DMS53 (cell line): ENCODE measurements around the gene TPD52L2.

Experiments used
- DNase-seq: peaks from one replicate; lab custom pipeline; 2025; lab: John Stamatoyannopoulos, UW

The TPD52L2 gene

DNA sequence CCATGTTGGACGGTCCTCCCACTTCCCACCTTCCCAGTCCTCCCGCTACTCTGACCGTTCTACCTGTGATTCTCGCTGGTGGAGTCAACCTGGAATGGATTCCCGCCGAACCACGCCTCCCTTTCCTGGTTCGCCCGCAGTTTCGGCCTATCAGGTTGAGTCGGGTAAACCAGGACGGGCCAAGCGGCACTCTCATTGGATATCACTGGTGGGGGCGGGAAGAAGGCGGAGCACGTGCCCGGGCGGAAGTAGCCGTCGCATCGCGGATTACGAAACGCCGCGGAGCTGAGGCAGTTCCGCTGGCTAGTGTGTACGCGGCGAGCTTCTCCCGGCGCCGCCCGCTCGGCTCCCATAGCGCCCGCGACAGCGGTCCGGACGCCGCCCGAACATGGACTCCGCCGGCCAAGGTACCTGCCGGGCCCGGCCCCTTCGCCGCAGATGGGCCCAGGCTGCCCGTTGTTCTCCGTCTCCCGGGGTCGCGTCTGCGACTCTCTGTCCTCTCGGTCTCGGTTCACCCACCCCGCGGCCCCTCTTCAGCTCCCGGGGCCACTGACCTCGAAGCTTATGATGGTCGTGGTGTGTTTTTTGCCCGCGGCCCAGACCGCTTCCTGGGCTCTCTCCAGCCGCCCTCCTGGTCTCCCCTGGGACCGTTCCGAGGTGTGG lies at the start of gene TPD52L2:
Gene TPD52L2, plus strand, starts transcription at position 293 of the 663 bp plus-strand sequence. Its CDS starts 96 bp downstream, at position 389.
- DNase-seq = peak; percentile 100

DNA sequence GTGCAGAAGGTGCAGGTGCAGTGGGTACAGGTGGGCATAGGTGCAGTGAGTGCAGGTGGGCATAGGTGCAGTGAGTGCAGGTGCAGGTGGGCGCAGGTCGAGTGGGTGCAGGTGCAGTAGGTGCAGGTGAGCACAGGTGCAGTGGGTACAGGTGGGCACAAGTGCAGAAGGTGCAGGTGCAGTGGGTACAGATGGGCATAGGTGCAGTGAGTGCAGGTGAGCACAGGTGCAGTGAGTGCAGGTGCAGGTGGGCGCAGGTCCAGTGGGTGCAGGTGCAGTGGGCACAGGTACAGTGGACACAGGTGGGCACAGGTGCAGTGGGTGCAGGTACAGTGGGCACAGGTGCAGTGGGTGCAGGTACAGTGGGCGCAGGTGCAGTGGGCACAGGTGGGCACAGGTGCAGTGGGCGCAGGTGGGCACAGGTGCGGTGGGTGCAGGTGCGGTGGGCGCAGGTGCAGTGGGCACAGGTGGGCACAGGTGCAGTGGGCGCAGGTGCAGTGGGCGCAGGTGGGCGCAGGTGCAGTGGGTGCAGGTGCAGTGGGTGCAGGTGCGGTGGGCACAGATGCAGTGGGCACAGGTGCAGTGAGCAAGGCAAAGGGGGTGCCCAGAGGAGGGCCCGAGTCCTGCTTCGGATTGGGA lies 49.3 kb upstream of the TPD52L2 start:
- no peak for DNase-seq

DNA sequence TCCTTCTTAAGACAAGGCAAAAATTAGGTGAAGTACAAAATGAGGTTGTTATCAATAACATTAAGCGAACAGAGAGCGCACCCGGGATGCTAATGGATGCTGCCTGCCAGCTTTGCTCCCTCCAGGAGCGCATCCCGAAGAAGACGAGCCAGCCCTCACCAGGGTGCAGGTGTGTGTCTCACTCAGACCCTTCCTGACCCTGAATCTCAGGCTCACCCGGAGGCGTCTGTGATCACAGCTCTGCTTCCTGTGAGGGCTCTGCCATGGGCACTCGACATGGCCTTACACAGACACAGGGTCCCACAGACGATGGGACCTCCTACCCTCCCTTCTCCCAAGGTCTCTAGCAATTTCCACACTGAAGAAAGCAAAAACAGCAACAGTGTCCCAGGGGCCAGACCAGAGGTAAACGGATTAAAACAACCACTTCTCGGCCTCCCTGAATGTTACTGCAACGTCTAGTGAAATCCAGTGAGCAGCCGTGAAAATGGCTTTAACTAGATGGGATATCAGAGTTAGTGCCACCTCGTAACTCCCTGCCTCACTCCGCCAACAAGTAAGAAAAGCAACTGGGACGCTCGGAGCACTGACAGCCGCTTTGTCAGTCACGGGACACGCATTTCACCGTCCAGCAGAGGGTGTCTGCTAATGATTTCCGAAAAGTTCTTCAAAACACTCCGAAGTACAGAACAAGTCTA lies 45.7 kb upstream of the TPD52L2 start:
- no peak for DNase-seq

DNA sequence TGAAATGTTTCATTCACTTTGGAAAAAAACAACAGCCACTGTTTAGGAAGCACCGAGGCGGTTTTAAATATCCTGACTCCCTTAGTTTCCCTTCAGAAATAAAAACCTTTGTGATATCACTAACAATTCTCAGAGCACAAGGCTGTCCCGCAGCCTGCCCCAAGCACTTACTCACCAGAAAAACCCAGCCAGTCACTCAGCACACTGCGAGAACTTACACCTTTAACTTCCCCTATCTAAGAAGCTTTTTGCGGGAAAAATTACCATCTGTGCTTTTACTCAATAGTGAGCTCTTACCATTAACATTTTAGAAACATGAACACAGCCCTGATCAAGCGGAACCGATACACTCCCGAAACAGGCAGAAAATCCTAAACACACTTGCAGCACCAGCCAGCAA lies 43.3 kb upstream of the TPD52L2 start:
- DNase-seq = no peak

DNA sequence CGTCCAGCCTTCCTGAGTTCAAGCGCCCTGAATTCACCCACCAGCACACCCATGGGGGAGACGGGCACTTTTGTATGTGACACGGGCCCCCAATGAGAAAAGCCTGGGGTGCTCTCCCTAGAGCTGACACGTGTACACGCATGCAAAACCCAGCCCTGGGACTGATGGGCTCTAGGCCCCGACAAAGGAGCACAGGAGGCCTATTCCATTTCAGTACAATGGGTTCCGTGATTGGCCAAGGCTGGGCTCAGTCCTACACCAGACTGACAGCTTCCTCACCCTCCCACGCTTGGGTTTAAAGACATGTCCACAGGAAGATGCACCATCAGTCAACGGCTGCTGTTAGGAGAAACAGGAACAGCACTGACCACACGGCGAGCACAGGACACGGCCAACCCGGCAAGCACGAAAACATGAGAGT lies 42.8 kb upstream of the TPD52L2 start:
- DNase-seq = no peak

DNA sequence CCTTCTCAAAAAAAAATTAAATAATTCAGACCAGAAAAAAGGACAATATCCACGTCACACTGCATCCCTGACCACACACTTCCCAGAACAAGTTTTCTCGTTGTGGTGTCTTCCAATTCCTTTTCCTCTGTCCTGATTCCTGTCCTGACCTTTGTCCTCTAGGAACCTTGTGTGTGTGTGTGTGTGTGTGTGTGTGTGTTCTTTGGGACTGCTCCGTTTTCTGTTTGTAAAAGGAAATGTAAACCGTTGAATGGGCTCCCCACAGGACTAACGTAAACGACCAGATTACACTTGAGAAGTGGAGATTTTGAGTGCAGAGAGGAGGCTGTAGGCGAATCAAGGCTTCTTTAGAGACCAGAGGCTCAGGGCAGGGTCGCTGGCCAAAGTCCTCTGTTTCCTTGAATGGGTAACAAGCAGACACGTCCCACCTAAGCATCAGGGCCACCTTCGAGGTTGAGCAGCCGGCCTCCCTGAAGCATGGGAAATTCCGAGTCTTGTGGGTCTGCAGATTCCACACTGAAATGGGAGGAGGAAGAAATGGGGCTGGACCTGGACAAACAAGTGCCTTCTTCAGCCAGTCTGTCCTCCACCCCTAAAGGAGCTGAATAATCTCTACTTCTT lies 41.3 kb upstream of the TPD52L2 start:
- DNase-seq = no peak

DNA sequence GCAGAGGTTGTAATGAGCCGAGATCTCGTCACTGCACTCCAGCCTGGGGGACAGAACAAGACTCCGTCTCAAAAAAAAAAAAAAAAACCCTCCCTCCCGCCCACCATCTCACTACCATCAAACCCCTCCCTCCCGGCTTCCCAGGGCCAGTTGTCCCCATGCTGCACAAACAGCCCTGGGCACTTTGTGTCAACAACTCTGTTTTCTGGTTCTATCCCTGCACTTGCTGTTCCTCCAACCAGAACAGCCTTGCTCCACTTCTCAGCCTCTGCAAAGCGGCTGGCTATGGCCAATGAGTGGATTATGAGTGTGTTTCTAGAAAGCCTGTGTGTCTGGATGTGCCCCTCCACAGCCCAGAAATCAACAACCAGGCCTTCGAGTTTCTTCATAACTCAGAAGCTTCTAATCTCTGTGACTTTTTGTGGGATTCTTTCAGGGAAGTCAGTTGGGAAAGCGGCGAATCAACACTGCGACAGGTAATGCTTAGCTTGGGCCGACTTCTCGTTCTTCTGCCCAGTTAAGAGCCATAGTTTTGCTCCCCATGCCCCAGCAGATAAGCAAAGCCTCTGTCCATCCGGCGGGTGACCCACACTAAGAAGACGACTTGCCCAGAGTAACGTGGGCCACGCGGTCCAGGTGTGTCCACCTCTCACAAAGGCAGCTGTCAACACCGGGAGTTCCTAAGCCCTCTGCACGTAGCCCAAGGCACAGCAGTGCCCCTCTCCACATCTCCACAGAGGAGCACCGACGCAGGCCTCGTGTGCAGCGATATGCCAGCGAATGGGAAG lies 39.5 kb upstream of the TPD52L2 start:
- no peak for DNase-seq

DNA sequence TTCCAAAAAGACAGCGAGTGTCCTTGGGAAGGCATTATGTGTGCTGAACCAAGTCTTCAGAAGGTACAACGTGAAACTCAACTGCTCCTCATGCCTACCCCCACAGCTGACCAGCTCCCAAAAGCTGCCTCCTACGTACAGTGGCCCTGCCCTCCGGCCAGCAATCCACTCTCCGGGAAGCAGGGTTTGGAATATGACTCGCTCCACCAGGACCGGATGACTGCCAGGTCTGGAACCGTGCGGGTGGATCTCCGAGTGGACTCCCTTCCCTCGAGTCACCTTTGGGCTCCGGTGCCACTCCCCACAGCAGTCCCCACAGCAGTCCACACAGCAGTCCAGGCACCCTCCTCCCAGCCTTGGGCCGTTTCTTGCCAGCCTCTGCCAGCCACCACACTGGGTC lies 38.3 kb upstream of the TPD52L2 start:
- DNase-seq = no peak

DNA sequence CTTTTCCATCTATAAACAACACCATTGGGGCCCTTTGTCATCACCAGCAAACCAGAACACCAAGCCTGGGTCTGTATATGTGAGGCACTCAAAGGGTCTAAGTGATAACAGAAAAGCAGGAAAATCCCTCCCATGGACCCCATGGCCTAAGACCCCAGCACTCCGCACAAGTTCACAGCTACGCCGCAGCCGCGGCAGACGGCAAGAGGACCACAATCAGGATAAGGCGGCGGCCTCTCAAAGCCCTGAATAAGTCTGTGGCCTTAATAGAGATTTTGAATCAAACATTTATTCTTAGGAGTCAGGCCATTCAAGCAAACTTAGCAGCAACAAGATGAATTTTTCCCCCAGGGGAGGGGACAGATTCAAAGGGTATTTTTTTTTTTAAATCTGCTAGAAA lies 36.9 kb upstream of the TPD52L2 start:
- DNase-seq = no peak

DNA sequence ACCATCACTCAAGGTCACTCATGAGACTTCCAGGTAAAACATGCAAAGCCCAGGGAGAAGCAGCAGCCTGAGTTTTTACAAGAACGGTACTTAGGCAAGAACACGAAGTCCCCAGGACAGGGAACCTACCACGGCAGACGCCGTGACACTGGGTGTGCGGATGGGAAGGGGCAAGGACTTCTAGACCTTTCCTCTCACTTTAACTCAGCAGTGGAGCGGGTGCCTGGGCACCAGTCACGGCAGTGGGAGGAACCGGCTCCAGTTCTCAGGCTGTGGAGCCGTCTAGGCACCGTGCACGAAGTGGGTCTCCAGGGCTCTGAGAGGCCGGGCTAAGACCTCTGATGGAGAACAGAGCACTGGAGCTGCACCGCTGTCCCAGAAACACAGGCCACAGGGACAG lies 36.5 kb upstream of the TPD52L2 start:
- DNase-seq = no peak

DNA sequence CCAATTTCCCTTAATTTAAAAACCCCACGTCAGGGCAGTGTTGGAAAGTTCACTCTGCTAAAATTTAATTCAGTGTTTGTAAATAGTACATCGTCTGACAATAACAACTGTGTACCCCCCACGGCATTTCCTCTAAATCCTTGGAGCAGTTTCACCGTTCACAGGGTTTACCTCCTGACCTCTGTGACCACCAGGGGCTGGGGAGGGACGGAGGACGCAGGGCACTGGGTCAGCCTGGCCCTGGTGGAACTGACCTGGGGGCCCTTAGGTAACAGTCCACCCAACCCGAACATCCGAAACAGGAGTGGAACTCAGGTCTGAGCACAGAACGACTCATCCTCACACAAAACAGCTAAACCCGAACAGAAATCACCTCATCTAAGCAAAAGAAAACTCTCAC lies 36.1 kb upstream of the TPD52L2 start:
- DNase-seq = no peak

DNA sequence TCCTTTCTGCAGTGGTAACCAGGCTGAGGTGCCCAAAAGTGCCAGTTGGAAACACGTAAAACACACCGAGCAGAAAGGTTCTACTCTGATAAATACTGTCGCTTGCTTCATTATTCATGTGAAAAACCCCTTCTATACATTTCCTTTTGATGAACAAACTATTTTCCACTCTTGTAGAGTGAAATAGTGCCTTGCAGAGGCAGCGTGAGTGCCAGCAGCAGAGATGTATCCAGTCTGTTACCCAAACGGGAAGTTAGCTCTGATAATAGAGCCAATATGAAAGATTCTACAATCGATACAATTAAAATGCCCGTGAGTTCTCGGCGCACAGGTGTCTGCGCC lies 35.5 kb upstream of the TPD52L2 start:
- no peak for DNase-seq

DNA sequence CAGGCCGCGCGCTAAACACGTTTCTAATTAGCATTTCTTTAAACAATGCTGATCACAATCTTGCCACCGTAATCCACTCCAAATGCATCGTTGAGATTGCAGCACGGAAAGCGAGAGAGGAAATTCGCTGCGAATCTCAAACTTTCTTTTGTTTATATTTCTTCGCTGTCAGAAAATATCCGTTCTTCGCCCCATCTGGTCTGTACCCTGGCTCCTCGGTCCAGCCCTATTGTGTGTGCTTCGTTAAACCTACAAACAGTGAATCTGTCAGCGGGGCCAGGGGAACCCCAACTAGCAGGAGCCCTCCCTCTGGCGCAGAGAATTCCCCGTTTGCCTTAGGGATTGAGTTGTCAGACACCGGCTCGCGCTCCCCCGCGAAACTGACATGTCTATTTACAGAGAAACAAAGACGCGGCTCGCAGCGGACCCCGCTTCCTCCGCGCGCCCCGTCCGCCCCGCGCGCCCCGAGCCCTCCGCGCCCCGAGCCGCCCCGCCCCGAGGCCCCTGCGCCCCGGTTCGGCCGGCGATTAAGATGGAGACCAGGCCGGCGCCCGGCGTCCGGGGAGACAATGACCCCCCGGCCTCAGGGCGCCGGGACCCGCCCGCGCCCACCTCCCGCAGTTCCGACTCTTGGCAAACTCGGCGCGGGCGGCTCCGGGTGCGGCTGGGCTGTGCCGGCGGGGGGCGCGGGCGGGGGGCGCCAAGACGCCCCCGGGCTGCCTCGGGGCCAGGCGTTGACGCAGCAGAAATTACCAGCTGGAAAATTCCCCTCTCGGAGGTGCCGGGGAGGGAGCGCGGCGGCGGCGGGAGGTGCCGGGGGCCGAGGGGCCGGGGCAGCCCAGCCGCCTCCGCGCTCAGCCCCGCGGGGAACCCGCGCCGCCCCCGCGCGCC lies 34.9 kb upstream of the TPD52L2 start:
- no peak for DNase-seq

DNA sequence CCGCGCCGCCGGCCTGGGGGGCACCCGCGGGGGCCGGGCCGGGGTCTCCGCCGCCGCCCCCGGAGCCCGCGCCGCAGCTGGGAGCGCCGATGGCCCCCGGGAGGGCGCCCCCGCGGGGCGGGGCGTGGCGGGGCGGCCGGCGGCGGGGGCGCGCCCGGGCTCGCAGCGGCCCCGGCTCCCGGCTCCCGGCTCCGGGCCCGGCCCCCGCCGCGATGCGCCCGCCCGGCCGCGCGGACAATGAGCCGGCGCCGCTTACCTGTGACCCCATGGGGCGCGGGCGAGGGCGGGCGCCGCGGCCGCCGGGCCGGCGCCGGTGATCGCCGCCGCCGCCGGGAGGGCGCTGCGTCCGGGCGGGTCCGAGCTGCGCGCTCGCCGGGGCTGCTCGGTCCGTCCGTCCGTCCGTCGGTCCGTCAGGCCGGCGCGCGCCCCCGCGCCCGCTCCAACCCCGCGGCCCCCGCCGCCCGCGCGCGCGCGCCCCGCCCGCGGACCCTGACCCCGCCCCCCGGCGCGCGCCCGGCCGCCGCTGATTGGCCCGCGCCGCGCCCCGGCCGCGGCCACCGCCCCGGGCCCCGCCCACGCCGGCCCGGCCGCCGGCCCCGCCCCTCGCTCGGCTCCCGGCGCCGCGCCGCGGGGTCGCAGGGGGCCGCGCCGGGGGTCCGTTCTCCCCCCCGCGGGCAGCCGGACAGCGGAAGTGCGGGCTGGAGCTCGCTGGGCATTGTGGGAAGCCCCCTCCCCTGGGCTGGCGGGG lies 34.1 kb upstream of the TPD52L2 start, which contains the start of gene ZBTB46:
Gene ZBTB46, minus strand, starts transcription at position 424 of the 748 bp plus-strand sequence. CDS start 40,507 bp downstream, outside the sequence.
- peak; percentile 78 for DNase-seq

DNA sequence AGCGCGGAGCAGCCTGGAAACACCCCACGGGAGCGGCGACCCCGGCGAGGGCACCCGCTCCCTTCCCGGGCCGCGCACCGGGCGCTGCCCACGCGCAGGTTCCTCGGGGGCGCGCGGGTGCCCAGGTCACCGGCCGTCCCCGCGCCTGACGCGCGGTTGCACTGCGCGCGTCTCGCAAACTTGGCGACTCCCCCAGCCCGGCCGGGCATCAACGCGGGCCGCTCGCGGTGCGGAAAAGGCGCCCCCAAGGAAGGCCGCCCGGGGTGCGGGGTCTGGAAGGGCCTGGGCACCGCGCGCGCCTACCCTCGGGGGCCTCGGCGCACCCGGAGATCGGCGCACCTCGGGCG lies 33.5 kb upstream of the TPD52L2 start:
- peak; percentile 46 for DNase-seq

DNA sequence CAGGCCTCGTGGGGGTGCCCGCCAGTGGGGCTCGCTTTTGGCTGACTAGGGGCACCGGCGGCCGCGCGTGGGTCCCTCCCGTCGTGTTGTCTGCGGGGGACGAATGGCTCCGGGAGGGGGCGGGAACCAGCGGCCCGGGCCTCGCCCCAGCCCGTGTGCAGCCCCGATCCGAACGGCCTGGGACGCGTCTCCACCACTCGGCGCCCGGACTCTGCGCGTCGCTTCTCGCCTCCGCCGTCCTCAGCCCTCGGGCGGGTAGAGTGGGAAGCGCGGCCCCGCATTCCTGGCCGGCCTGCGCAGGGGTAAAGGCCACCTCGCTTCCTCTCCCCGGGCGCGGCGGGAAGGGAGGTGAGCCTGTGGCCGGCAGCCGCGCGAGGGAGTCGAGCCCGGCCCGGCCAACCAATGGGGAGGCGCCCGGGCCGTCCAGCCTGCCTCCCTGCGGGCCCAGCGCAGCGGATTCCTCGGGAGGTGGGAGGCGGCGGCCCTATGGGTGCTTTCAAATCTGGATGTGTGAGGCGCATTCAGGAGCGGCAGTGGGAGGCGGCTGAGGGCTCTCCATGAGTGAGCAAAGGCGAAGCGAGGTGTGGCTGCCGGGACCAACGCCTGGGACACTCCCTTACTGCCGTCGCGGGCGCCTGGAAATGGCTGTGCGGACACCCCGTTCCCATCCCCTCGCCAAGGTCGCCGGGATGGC lies 32.9 kb upstream of the TPD52L2 start:
- DNase-seq = peak; percentile 57

DNA sequence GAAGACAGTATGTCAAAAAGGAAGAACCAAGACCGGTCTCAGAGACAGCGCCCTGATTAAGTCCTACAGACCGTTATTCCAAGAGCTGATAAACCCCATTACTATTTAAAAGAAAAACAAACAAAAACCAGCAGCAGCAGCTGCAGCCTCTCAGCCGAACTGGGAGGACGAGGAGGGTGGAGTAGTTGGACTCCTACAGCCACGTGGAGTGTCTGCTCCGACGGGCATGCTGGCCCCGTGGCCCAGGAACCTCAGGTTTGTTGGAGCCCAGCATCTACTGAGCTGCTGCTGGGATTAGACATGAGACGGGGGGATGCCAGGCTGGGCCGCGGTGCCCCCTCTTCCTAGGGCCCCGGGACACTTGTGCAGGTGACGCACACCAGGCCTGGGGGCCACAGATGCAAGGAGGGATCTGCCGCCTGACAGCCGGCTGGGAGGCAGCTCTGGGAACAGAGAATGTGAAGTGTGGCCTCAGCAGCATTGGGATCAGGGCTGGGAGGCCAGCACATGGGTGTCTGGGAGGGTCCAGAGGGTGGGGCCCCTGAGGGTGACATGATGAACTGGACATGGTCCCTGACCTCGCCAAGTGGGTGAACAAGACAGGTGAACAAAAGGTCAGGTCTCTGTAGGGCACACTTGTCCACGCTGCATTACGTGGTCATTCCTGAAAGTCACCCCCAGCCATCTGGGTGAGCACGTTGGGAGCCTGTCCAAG lies 31.1 kb upstream of the TPD52L2 start:
- peak; percentile 40 for DNase-seq

DNA sequence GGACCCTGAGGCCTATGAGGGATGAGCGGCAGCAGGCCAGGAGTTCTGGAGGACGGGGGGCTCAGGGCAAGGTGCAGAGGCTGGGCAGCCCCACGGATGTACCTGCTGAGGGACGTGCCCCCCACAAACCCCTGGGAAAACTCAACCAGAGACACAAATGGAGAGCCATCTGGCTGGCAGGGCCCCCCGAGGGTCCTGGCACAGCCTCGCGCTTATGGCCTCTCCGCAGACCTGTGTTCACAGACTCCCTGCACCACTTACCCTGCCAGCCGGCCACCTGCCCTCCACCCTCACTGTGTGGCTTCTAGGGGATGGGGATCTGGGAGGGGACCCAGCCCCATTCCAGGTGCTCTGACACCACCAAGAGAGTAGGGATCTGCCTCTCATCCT lies 30.6 kb upstream of the TPD52L2 start:
- no peak for DNase-seq
